HUDEP-2 (cell line): Measurements from ENCODE around the gene FOSL1.
A peak's percentile ranks its signal among the peaks of the same experiment; 100 is the strongest.

Source experiments
- DNase-seq, 76 experiments: peaks; one replicate each; lab custom pipeline; 2025; ENCODE audit not compliant: unreplicated experiment in 76 of 76; lab: John Stamatoyannopoulos, UW

FOSL1 gene

DNA sequence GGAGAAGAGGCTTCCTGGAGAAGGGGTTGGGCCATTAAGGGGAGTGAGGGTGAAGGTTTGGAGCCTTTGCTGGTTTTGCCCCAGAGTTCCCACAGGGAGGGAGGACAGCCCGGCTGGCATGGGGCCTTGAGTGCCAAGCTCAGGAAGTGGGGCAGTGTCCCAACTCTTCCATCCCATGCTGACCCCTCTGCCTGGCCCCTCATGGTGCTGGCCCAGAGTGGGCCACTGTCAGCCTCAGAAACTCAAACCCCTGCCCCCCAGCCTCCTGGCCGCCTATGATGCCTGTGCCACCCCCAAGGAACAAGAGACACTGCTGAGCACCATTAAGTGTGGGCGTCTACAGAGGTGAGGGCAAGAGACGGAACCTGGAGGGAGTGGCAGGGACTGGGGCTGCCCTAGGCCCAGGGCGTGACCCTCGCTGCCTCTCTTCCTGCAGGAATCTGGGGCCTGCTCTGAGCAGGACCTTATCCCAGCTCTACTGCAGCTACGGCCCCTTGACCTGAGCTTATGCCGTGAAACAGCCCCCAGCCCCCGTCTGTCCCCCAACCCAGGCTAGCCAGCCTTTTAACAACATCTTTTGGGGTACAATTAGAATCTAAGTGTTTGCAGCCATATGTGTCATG is 34.5 kb downstream of the FOSL1 start:
- DNase-seq: no peak

DNA sequence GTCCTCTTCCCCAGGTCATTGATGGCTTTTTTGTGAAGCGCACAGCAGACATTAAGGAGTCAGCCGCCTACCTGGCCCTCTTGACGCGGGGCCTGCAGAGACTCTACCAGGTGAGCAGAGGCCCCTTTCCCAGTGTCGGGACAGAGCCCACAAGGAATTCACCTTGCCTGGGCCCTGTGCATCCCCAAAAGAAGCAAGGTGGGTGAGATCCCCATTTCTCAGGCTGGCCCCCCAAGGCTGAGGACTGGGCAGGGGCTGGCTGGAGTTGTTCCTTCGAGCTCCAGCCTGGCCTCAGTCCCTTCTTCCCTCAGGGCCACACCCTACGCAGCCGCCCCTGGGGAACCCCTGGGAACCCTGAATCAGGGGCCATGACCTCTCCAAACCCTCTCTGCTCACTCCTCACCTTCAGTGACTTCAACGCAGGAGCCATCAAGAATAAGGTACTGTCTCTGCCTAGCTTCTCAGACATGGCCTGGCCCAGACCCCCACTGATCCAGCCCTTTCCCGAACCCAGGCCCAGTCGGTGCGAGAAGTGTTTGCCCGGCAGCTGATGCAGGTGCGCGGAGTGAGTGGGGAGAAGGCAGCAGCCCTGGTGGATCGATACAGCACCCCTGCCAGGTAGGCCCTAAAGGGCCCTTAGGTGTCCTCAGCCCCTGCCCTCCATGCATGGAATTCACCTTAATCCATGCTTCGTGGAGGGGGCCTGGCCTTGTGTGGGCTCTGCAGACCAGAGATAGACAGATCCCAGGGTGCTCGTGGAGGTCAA is 35.3 kb downstream of the FOSL1 start:
- DNase-seq: no peak

DNA sequence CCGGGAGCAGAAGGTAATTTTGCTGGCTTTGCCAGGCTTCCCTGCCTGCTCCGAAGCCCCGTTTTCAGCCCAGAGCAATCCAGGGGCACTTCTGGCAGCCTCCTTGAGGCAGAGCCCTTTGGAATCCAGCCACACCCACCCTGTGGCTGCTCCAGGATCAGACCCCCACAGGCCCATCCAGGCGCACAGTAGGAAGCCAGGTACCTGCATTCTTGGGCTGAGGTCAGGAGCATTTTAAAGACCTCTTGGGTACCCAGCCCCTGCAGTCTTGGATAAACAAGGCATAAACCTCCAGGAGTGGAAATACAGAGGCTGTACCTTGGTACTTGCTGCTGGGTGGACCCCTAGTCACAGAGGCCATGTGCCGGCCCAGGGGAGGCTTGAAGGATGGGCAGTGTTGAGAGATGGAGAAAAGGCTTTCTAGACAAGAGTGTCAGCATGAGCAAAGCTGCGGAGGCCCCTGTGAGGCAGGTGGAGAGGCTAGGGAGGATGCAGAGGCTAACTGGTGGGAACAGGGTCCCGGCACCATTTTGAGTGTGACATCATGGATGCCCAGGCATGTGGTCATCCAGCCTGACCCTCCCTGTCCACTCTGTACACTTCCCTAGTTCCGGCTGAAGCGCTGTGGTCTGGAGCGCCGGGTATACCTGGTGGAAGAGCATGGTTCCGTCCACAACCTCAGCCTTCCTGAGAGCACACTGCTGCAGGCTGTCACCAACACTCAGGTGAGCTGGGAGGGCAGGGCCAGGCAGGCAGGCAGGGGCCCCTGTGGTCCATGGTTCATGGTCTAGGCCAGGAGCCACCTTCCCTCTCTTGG is 36.1 kb downstream of the FOSL1 start:
- no peak for DNase-seq

DNA sequence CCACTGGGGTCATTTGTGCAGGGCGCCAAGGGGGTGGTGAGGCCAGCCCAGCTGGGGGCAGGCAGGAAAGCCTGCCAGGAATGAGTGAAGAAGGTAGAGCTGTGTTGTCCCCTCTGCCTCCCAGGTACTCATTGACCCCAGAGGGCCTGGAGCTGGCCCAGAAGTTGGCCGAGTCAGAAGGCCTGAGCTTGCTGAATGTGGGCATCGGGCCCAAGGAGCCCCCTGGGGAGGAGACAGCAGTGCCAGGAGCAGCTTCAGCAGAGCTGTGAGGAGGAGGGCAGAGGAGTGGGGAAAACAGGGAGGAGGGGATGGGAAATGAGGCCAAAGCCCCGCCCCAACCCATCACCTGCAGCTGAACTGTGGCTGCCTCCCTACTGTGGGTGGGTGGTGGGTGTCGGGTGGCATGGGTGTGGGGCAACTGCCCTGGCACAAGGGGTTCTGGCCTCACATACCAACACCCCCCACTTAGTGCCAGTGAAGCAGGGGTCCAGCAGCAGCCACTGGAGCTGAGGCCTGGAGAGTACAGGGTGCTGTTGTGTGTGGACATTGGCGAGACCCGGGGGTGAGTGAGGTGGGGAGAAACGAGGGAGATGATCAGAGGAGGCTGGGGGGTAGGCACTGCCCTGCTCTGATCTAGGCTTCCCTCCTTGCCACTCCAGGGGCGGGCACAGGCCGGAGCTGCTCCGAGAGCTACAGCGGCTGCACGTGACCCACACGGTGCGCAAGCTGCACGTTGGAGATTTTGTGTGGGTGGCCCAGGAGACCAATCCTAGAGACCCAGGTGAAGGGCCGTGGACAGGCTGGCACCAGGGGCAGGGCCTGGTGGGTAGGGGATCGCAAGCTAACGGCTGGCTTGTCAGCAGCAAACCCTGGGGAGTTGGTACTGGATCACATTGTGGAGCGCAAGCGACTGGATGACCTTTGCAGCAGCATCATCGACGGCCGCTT is 37.0 kb downstream of the FOSL1 start:
- DNase-seq: no peak

DNA sequence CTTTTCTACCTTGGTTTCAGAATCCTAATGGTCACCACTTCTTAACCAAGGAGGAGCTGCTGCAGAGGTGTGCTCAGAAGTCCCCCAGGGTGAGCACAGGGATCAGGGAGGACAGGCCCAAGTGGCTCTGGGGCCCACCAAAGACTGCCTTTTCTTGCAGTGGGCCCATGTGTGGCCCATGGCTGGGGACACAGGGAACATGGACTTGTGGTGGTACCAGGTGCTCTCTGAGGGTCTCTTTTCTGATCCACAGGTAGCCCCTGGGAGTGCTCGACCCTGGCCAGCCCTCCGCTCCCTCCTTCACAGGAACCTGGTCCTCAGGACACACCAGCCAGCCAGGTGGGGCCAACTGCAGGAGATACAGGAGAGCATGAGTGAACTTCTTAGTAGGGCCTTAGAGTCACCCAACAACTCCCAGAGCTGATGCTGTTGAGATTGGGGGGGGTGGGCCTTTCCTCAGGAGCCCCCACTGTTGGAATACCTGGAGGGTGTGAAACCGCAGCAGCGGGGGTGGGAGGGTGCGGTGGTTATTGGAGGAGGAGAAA is 37.9 kb downstream of the FOSL1 start:
- DNase-seq: no peak

DNA sequence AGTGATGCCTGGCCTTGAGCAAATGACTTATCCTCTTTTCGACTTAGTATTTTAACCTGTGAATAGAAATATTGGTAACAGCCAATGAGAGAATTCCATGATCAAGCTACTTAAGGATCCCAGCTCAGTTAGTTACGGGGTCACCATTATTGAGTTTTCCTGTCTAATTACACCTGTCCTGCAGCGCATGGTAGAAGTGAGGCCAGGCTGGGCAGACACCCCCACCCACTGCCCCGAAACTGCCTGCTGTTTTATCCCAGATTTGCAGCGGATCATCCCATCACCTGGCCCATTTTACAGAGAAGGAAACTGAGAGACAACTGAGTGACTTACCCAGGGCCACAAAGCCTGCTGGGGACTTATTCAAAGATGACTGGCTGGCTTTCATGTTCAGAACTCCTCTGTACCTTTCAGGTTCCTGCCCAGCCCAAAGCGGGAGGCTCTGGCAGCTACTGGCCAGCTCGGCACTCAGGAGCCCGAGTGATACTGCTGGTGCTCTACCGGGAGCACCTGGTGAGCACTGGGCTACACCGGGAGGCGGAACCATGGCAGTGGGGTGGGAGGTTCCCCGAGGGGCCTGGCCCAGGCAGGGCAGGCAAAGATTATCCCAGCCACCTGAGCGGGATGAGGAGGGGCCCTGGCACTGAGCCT is 38.5 kb downstream of the FOSL1 start:
- no peak for DNase-seq

DNA sequence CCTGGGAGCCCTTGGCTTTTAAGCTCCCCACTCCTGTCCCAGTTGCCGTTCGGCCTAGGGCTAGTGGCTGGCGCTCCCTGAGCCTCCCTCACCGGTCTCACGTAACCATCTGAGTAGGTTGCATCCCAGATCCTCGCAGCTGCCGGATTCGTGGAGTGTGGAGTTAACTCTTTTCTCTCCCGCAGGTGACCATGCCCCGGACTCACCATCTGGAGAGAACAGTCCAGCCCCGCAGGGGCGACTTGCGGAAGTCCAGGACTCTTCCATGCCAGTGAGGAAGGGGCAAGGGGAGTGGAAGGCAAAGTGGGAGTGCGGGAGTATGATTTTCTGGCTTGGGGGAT is 39.1 kb downstream of the FOSL1 start:
- no peak for DNase-seq

DNA sequence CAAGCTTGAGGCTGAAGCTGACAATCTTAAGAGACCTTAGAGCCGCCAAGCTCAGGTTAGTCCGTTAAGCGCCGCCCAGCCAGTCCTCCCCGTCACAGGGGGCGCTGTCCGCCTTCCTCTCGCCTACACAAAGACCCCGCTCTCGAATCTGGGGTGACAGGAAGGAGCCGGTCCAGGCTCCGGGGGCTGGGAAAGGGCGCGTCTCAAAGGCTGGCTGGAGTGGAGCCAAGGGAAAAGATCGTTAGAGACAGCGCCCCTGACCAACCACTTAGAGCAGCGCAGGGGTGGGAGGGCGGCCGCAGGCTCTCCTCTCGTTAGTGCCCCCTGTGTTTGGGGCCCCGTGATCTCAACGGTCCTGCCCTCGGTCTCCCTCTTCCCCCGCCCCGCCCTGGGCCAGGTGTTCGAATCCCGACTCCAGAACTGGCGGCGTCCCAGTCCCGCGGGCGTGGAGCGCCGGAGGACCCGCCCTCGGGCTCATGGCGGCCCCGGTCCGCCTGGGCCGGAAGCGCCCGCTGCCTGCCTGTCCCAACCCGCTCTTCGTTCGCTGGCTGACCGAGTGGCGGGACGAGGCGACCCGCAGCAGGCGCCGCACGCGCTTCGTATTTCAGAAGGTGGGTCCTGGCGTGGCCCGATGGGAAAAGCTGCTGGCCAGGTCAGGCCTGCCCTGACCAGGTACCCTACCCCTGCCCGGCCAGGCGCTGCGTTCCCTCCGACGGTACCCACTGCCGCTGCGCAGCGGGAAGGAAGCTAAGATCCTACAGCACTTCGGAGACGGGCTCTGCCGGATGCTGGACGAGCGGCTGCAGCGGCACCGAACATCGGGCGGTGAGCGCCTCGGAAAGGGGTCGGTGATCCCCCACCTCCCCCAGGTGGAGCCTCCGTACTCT is 39.7 kb downstream of the FOSL1 start, which contains the start of gene MUS81:
MUS81 (plus strand) TSS at position 156 of the 887 bp plus-strand sequence; CDS start at position 477, 321 bp downstream.
- peak in 75 of 76 experiments; percentile 83 to 99 (median 96) for DNase-seq

DNA sequence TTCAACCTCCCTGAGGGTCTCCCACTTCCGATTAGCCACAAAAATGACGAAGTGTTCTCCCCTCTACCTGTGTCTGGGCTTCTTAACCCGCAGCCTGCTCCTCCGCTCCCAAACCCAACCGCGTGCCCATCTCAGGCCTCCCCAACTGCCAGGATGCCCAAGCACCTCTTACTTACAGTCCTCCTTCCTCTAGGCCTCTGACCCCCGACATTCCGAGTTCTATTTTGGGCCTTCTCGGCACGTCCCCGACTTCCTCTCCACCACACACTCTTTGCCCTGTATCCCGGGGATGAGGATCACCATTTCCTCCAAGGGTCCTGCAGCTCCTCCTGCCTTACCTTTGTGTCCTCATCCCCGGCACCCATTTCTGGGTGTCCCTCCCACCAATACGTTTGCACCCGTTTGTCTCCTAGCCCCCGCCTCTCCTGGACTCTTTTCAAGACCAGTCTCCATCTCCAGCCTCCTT is 40.3 kb downstream of the FOSL1 start:
- DNase-seq: peak in 14 of 76 experiments; percentile 43 to 91 (median 53)

DNA sequence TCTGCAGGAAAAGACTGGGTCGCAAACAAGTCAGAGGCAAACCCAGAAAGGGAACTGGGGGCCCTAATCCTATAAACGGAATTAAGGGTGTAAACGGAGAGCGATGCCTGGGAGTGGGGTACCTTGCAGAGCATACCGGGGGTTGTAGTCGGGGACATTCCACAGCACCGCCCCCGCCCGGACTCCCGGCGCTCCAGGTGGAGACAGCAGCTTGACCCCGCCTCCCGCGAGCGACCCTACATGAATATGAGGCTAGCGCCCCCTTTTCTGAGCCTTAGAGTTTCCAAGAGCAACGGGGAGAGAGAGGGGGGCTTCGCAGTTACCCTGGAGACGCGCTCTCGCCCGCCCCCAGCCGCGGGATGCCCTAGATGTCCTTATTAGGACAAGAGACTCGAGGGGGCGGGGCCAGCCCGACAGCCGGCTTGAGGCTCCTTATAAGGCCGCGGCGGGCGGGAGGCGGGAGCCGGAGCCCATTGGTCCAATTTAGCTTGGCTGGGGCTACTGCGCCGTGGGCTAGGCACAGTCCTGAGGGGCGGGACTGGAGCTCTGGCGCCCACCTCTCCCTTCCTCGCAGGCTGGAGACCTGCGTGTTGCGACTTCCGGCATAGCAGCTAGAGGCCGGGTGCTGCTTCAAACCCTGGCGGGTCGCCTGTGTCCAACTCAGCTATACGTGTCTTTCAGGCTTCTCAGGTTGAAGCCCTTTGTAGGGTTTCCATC is 40.9 kb downstream of the FOSL1 start:
- peak in 75 of 76 experiments; percentile 52 to 98 (median 93) for DNase-seq

DNA sequence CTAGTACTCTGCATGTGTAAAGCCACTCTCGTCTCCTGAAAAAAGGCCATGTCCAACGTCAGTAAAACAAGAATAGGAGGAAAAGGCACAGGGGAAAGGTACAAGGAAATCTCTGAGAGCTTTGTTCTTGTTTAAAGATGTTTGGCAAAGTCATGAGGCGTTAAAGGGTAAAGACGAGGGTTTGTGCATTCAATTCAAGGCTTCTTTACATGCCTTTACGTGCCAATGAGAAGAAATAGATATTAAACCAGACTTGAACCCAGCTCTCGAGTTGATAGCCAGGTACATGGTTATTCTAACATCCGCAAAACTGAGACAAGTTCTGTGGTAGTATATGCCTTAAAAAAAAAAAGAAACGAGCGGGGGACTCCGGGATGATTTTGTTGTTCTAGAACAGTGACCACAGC is 41.5 kb downstream of the FOSL1 start:
- peak in 3 of 76 experiments; percentile 45 to 46 (median 45) for DNase-seq

DNA sequence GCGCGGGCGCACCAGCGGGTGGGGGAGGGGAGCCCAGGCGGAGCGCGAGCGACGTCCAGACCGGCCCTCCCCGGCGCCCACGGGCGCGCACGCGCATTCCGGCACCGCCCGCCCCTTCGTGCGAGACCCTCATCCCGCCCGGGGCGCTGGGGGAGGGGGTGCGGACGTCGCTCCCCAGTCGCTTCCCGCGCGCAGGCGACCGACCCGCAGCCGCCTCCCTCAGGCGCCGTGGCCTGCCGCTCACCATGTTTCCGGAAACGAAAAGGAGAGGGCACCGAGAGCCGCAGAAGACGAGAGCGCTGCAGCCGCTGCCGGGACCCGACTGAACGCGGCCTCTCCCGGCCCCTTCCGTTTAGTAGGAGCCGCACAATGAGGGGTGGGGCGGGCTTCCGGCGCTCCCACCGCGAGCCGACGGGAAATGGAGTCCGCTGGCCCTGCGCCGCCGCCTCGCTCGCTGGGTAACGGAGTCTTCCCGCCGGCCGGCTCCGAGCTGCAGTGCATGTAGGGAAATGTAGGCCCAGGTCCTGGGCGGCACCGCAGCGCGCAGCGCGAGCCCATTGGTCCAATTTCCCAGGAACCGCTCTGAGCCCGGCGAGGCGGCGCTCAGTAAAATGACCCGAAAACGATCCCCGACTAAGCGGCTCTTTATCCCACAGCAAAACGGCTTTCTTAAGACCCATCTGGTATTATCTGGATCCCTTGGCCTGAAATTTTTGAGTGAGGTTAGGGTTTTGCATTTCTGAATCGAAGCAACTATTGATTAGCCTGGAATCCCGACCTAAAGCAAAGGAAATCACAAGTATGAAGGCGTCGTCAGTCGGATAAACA is 42.1 kb downstream of the FOSL1 start, which contains the start of gene CFL1:
CFL1 (minus strand) TSS at position 328 of the 828 bp plus-strand sequence; CDS start at position 247, 81 bp downstream.
- peak in 74 of 76 experiments; percentile 58 to 98 (median 95) for DNase-seq

DNA sequence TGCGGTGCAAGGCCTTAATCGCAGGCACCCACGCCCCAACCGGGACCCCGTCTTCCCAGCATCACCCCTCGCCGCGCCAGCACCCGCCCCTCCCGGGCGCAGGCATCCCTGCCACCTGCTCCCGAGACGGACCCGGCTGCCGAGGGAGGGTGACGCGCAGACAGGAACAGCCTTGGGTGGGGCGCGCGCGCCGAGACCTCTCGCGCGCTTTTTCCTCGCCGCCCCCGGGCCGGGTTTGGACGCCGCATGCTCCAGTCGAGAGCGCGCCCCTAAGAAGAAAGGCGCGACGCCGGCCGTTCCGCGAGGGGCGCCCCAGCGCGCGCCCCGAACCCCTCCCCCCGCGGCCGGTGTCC is 42.7 kb downstream of the FOSL1 start:
- peak in 33 of 76 experiments; percentile 13 to 67 (median 41) for DNase-seq

DNA sequence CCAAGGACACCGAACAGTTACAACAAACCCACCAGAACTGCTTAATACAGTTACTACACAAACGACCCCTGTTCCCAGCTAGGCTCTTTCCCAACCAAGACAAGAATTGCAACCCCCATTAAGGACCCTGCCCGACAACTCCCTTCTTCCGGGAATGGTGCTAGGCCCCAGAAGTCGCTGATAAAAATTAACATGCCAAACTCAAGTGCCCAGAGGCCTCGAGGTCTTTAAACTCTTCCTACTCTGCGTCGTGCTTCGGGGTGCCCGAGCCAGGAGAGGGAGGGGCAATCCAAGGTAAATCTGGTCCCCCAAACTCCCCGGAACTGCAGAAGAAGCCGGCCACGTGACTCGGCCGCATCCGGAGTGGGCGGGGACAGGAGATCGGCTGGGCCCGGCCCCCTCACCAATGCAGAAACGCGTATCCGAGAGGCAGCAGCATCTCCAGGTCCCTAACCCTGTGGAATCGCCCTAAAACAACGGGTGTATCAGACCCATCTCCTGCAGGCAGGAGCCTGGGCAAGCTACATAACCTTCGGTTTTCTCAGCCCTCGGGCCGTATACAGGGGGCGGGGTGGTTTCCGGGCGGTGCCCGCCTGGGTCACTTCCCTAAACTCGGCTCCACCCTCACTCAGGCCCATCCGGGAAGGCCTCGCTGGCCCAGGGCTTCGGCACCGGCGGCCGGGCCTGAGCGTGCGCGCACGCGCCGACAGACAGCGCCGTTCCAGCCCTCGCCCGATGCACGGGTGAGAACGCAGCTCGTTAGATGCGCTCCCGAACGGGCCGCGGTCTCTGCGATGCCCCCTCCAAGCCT is 43.3 kb downstream of the FOSL1 start:
- peak in 73 of 76 experiments; percentile 16 to 88 (median 71) for DNase-seq

DNA sequence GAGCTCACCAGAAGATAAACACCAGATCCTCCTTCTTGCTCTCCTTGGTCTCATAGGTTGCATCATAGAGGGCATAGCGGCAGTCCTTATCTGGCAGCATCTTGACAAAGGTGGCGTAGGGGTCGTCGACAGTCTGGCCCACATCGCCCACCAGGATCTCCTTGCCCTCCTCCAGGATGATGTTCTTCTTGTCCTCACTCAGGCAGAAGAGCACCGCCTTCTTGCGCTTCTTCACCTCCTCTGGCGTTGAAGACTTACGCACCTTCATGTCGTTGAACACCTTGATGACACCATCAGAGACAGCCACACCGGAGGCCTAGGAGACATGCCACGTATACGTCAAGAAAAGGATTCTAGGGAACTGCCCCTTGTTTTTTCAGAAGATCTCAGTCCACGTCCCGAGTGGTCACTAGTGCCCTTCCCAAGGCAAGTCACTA is 44.2 kb downstream of the FOSL1 start:
- no peak for DNase-seq
